Endodermal cell (in vitro differentiated cells): ENCODE results near the gene PIGB. TPM values are rescaled to one million over a fixed set of nuclear protein-coding genes. Genes with fewer than 3 reads are reported as not detected.

Experiments used
- DNase-seq: peaks from one replicate; pipeline ENCODE4 v3.0.0-alpha.2; 2017
- H3K27ac ChIP-seq: 2 replicates; pipeline ENCODE4 v1.5.1; 2013; ENCODE audit warnings: mild to moderate bottlenecking, low read depth, low read length, moderate library complexity
- H3K27me3 ChIP-seq: 2 replicates; pipeline ENCODE4 v1.6.1; 2013; ENCODE audit warnings: mild to moderate bottlenecking, low read length, moderate library complexity; ENCODE audit not compliant: insufficient read depth, control insufficient read depth, poor library complexity, severe bottlenecking
- H3K36me3 ChIP-seq: 2 replicates; pipeline ENCODE4 v1.7.0; 2013; ENCODE audit warnings: mild to moderate bottlenecking, low read length, moderate library complexity; ENCODE audit not compliant: control insufficient read depth, insufficient read depth
- H3K4me1 ChIP-seq: one replicate; pipeline ENCODE4 v1.7.0; 2013; ENCODE audit warnings: low read length; ENCODE audit not compliant: control insufficient read depth, insufficient read depth
- H3K4me3 ChIP-seq: 2 replicates; pipeline ENCODE4 v1.5.1; 2013; ENCODE audit warnings: mild to moderate bottlenecking, low read length, moderate library complexity
- H3K9ac ChIP-seq: 2 replicates; pipeline ENCODE4 v1.6.1; 2013; ENCODE audit warnings: mild to moderate bottlenecking, low read length, moderate library complexity; ENCODE audit not compliant: poor library complexity, severe bottlenecking; ENCODE audit errors: extremely low read depth
- H3K9me3 ChIP-seq: 2 replicates; pipeline ENCODE4 v1.6.1; 2013; ENCODE audit warnings: mild to moderate bottlenecking, low read length, moderate library complexity; ENCODE audit not compliant: control insufficient read depth
- H3K27ac Mint-ChIP-seq: 2 replicates; pipeline ENCODE4 v1.8.0; 2020; ENCODE audit warnings: mixed read lengths
- H3K27me3 Mint-ChIP-seq: 2 replicates; pipeline ENCODE4 v1.8.0; 2021; ENCODE audit warnings: mild to moderate bottlenecking, mixed read lengths; ENCODE audit not compliant: insufficient read depth
- H3K36me3 Mint-ChIP-seq: 2 replicates; pipeline ENCODE4 v1.8.0; 2020; ENCODE audit warnings: low read depth, mixed read lengths
- H3K4me1 Mint-ChIP-seq: 2 replicates; pipeline ENCODE4 v1.8.0; 2020; ENCODE audit warnings: mixed read lengths
- H3K4me3 Mint-ChIP-seq: 2 replicates; pipeline ENCODE4 v1.8.0; 2020; ENCODE audit warnings: mild to moderate bottlenecking, moderate library complexity, mixed read lengths
- H3K9me3 Mint-ChIP-seq: 2 replicates; pipeline ENCODE4 v1.8.0; 2020; ENCODE audit warnings: mild to moderate bottlenecking, mixed read lengths
- CTCF ChIP-seq: fragments of 200-600 bp; sonication (generic); conservative IDR thresholded peaks from 2 replicates; pipeline ENCODE4 v1.5.0; 2021; ENCODE audit warnings: antibody characterized with exemption, mild to moderate bottlenecking
- WGBS, 2 experiments: methylation state at CpG; one replicate each; pipeline versions ENCODE4 v1.1.5 to v1.1.7; 2013; ENCODE audit warnings: missing lambda C conversion rate in 2 of 2, mixed read lengths in 1 of 2; ENCODE audit not compliant: insufficient coverage in 1 of 2, insufficient read length in 1 of 2; 5-methylcytosine and 5-hydroxymethylcytosine counted together
- total RNA-seq, 2 donors: library from RNA; stranded (reverse); fragmentation: NEBNext Ultra II Directional in 1 of 2; extraction: Animal tissue kit (Norgen Biotek cat#: 25700) in 1 of 2; gene quantifications; 2 replicates in 1 of 2; 3 replicates in 1 of 2; pipeline ENCODE4 v1.2.1, GENCODE V29; 2021

PIGB gene
- total RNA-seq, 2 donors from 2014 or later, result 9.3 to 9.4 TPM

- Mint-ChIP-seq H3K4me3 (no peak overlapping the region), H3K36me3 (peaks cover 5% of the 10 kb centered on the region), H3K27ac (no peak overlapping the region), H3K4me1 (peaks cover 7% of the 10 kb centered on the region), H3K27me3 (no peaks in the 10 kb centered on the region), H3K9me3 (no peaks in the 10 kb centered on the region)
- Histone ChIP-seq H3K27ac (no peak overlapping the region), H3K9ac (no peak overlapping the region), H3K4me3 (no peak overlapping the region), H3K36me3 (no peaks in the 10 kb centered on the region), H3K9me3 (no peaks in the 10 kb centered on the region), H3K27me3 (no peaks in the 10 kb centered on the region), H3K4me1 (no peaks in the 10 kb centered on the region)
- no peak for DNase-seq
- 94 to 97% methylated on average over 2 of the region's 2 CpGs for WGBS, 2 experiments
- TF ChIP-seq CTCF, result no peak
Observed at GRCh38 chr15:55362641-55363040, 43.6 kb downstream of the PIGB start.

- Histone ChIP-seq H3K9me3 (no peaks in the 10 kb centered on the region), H3K36me3 (no peaks in the 10 kb centered on the region), H3K27ac (no peak overlapping the region), H3K27me3 (no peaks in the 10 kb centered on the region), H3K9ac (no peak overlapping the region), H3K4me3 (no peak overlapping the region), H3K4me1 (no peaks in the 10 kb centered on the region)
- Mint-ChIP-seq H3K4me1 (no peaks in the 10 kb centered on the region), H3K27me3 (no peaks in the 10 kb centered on the region), H3K9me3 (no peaks in the 10 kb centered on the region), H3K36me3 (peaks cover 28% of the 10 kb centered on the region), H3K27ac (no peak overlapping the region), H3K4me3 (no peak overlapping the region)
- no peak for TF ChIP-seq CTCF
- no peak for DNase-seq
- WGBS, 2 experiments, result 100% methylated on average over 1 of the region's 1 CpG; no CpG with 5 or more reads in 1 of the 2 experiments
Observed at GRCh38 chr15:55366981-55367380, 48.0 kb downstream of the PIGB start.

GRCh38 chr15:55372701-55373440 lies 53.8 kb downstream of the PIGB start:
- no peak overlapping the region for H3K4me3 ChIP-seq
- no peak overlapping the region for H3K27ac Mint-ChIP-seq
- H3K9me3 Mint-ChIP-seq, result no peaks in the 10 kb centered on the region
- H3K4me3 Mint-ChIP-seq, result no peak overlapping the region
- no peak for DNase-seq
- H3K4me1 Mint-ChIP-seq, result peaks cover 2% of the 10 kb centered on the region
- no peaks in the 10 kb centered on the region for H3K27me3 ChIP-seq
- H3K9ac ChIP-seq, result no peak overlapping the region
- peaks cover 4% of the 10 kb centered on the region for H3K36me3 ChIP-seq
- no peaks in the 10 kb centered on the region for H3K4me1 ChIP-seq
- H3K36me3 Mint-ChIP-seq, result peaks cover 41% of the 10 kb centered on the region
- 94% methylated on average over 3 of the region's 3 CpGs; no CpG with 5 or more reads in 1 of the 2 experiments for WGBS, 2 experiments
- H3K27ac ChIP-seq, result no peak overlapping the region
- H3K9me3 ChIP-seq, result no peaks in the 10 kb centered on the region
- H3K27me3 Mint-ChIP-seq, result no peaks in the 10 kb centered on the region
- TF ChIP-seq CTCF, result no peak
